Middle frontal gyrus (tissue), 1 donor: ENCODE measurements around the gene BCORL1.

Source experiments
- DNase-seq: peaks from one replicate; pipeline ENCODE4 v3.0.0-alpha.2; 2015; ENCODE audit warnings: low spot score; ENCODE audit errors: extremely low spot score

BCORL1 gene

GRCh38 chrX:130091980-130092522 is 109.6 kb downstream of the BCORL1 start:
- DNase-seq: no peak

GRCh38 chrX:130093271-130093670 is 110.8 kb downstream of the BCORL1 start:
- no peak for DNase-seq

GRCh38 chrX:130094696-130095095 is 112.3 kb downstream of the BCORL1 start:
- no peak for DNase-seq

- DNase-seq: no peak
Observed at GRCh38 chrX:130095249-130096030, 113.0 kb downstream of the BCORL1 start.

- DNase-seq: no peak
Observed at GRCh38 chrX:130097507-130098209, 115.2 kb downstream of the BCORL1 start.

GRCh38 chrX:130098210-130098552 is 115.7 kb downstream of the BCORL1 start:
- DNase-seq: no peak

GRCh38 chrX:130100180-130100579 is 117.7 kb downstream of the BCORL1 start:
- DNase-seq: no peak

- DNase-seq: no peak
Observed at GRCh38 chrX:130103605-130104004, 121.2 kb downstream of the BCORL1 start.

GRCh38 chrX:130105244-130105643 is 122.8 kb downstream of the BCORL1 start:
- no peak for DNase-seq

GRCh38 chrX:130106071-130106470 is 123.6 kb downstream of the BCORL1 start:
- DNase-seq: no peak
